HCT116 (cell line): ENCODE results near the gene DCUN1D2. TPM values are rescaled to one million over a fixed set of nuclear protein-coding genes. Genes with fewer than 3 reads are reported as not detected.

Experiments used
- ATAC-seq: fragments of 200-7000 bp; cut with Tn5 transposase; 2 replicates; pipeline ENCODE4 v1.9.1; 2020; ENCODE audit warnings: mild to moderate bottlenecking, moderate library complexity
- BruUV-seq: library from RNA; stranded (reverse); fragments of 400-500 nt; replicated peaks from 2 replicates; lab custom pipeline; 2021; lab: Mats Ljungman, UMichigan
- CTCF ChIA-PET: fragments of 300-600 bp; sonication (Branson Sonifier 250); formaldehyde crosslinking; loops from one replicate; lab custom pipeline; 2021; ENCODE audit warnings: antibody characterized with exemption; lab: Charles Lee
- POLR2A ChIA-PET: fragments of 300-600, 350-600 bp; sonication (Branson Sonifier 250); formaldehyde crosslinking; loops from one replicate; lab custom pipeline; 2021; ENCODE audit warnings: antibody characterized with exemption; lab: Charles Lee
- RAD21 ChIA-PET, 2 experiments: fragments of 300-600 bp; sonication (Branson Sonifier 250); formaldehyde crosslinking; loops; one replicate each; lab custom pipeline; 2023; ENCODE audit warnings: low total read pairs in 2 of 2; ENCODE audit not compliant: uncharacterized antibody in 2 of 2, unreplicated experiment in 2 of 2, low non-redundant PET in 1 of 2; lab: Charles Lee
- DNase-seq: peaks from one replicate; pipeline ENCODE4 v3.0.0-alpha.2; 2010; ENCODE audit warnings: low read depth, low spot score
- H2AFZ ChIP-seq: fragments of 200-600 bp; shearing (Covaris generic), sonication (generic); 2 replicates; pipeline ENCODE4 v1.6.1; 2017; ENCODE audit warnings: low read depth, mixed run types, mixed read lengths, antibody characterized with exemption, low read length; ENCODE audit not compliant: poor library complexity, severe bottlenecking
- H3K27ac ChIP-seq: 2 replicates; pipeline ENCODE4 v1.5.1; 2012; ENCODE audit warnings: low read depth, low read length
- H3K27me3 ChIP-seq: fragments of 200-600 bp; sonication (generic); 2 replicates; pipeline ENCODE4 v1.6.1; 2016; ENCODE audit warnings: mixed run types, low read length, mixed read lengths; ENCODE audit not compliant: insufficient read depth
- H3K36me3 ChIP-seq, 2 experiments: fragments of 200-500 bp in 1 of 2; fragments of 200-600 bp in 1 of 2; sonication (Bioruptor generic) in 1 of 2; sonication (generic) in 1 of 2; 2 replicates each; pipeline versions ENCODE4 v1.5.1 to v1.6.1; 2014 to 2016; ENCODE audit warnings: low read length in 2 of 2, inconsistent platforms in 1 of 2, mixed read lengths in 1 of 2, mixed run types in 1 of 2; ENCODE audit not compliant: insufficient read depth in 2 of 2, control insufficient read depth in 1 of 2
- H3K4me1 ChIP-seq, 2 experiments: fragments of 200-600 bp in 1 of 2; sonication (generic) in 1 of 2; 2 replicates each; pipeline versions ENCODE4 v1.5.1 to v1.6.1; 2012 to 2017; ENCODE audit warnings: low read length in 2 of 2, inconsistent platforms in 1 of 2, mild to moderate bottlenecking in 1 of 2, mixed read lengths in 1 of 2, mixed run types in 1 of 2, moderate library complexity in 1 of 2; ENCODE audit not compliant: insufficient read depth in 2 of 2, control insufficient read depth in 1 of 2
- H3K4me2 ChIP-seq: fragments of 200-600 bp; sonication (generic); 2 replicates; pipeline ENCODE4 v1.6.1; 2017; ENCODE audit warnings: mixed run types, low read length, mixed read lengths
- H3K4me3 ChIP-seq, 2 experiments: fragments of 200-600 bp in 1 of 2; sonication (generic) in 1 of 2; replicated peaks in 1 of 2; 2 replicates each; pipeline ENCODE4 v1.5.1; 2011 to 2016; ENCODE audit warnings: low read length in 2 of 2, control low read depth in 1 of 2, low read depth in 1 of 2, mild to moderate bottlenecking in 1 of 2, mixed read lengths in 1 of 2, mixed run types in 1 of 2
- H3K79me2 ChIP-seq: fragments of 200-600 bp; sonication (generic); 2 replicates; pipeline ENCODE4 v1.6.1; 2017; ENCODE audit warnings: mild to moderate bottlenecking, mixed run types, low read length, moderate library complexity, mixed read lengths; ENCODE audit not compliant: insufficient read depth
- H3K9ac ChIP-seq: fragments of 200-600 bp; sonication (generic); 2 replicates; pipeline ENCODE4 v1.6.1; 2016; ENCODE audit warnings: low read length, mixed read lengths
- H3K9me2 ChIP-seq: fragments of 200-600 bp; sonication (generic), shearing (Covaris generic); 2 replicates; pipeline ENCODE4 v1.6.1; 2017; ENCODE audit warnings: mixed run types, mild to moderate bottlenecking, moderate library complexity; ENCODE audit not compliant: insufficient read depth
- H3K9me3 ChIP-seq, 2 experiments: fragments of 200-500 bp in 1 of 2; fragments of 200-600 bp in 1 of 2; sonication (Bioruptor generic) in 1 of 2; sonication (generic) in 1 of 2; 2 replicates each; pipeline ENCODE4 v1.6.1; 2014 to 2017; ENCODE audit warnings: low read length in 2 of 2, mixed read lengths in 2 of 2, inconsistent platforms in 1 of 2, low read depth in 1 of 2, mild to moderate bottlenecking in 1 of 2, mixed run types in 1 of 2, moderate library complexity in 1 of 2; ENCODE audit not compliant: control insufficient read depth in 1 of 2, insufficient read depth in 1 of 2
- H4K20me1 ChIP-seq: fragments of 200-600 bp; sonication (generic), shearing (Covaris generic); 2 replicates; pipeline ENCODE4 v1.6.1; 2017; ENCODE audit warnings: mixed run types, mild to moderate bottlenecking, moderate library complexity; ENCODE audit not compliant: insufficient read depth
- CBX3 ChIP-seq: IDR thresholded peaks from 2 replicates; pipeline ENCODE4 v1.6.1; 2012; ENCODE audit warnings: low read depth
- CEBPB ChIP-seq: IDR thresholded peaks from 2 replicates; pipeline ENCODE4 v1.6.1; 2012; ENCODE audit warnings: low read depth
- EGR1 ChIP-seq: IDR thresholded peaks from 2 replicates; pipeline ENCODE4 v1.6.1; 2012; ENCODE audit warnings: low read depth
- ELF1 ChIP-seq: IDR thresholded peaks from 2 replicates; pipeline ENCODE4 v1.6.1; 2012; ENCODE audit warnings: low read depth, borderline replicate concordance
- EZH2 ChIP-seq: fragments of 200-600 bp; sonication (generic); IDR thresholded peaks from 2 replicates; pipeline ENCODE4 v1.6.1; 2017; ENCODE audit warnings: antibody characterized with exemption, mixed run types
- JUND ChIP-seq: IDR thresholded peaks from 2 replicates; pipeline ENCODE4 v1.6.1; 2012
- POLR2AphosphoS5 ChIP-seq: IDR thresholded peaks from 2 replicates; pipeline ENCODE4 v1.6.1; 2011; ENCODE audit warnings: mild to moderate bottlenecking, low read depth, low read length, moderate library complexity
- SIN3A ChIP-seq: IDR thresholded peaks from 2 replicates; pipeline ENCODE4 v1.6.1; 2012; ENCODE audit warnings: low read depth
- TCF7L2 ChIP-seq: IDR thresholded peaks from 2 replicates; pipeline ENCODE4 v1.7.0; 2011; ENCODE audit warnings: borderline replicate concordance, inconsistent platforms; ENCODE audit not compliant: insufficient read depth, insufficient read length; ENCODE audit errors: extremely low read depth
- YY1 ChIP-seq: IDR thresholded peaks from 2 replicates; pipeline ENCODE4 v1.6.1; 2011; ENCODE audit warnings: low read length, low read depth, moderate library complexity, mild to moderate bottlenecking; ENCODE audit not compliant: insufficient replicate concordance; ENCODE audit errors: extremely low read depth
- ZBTB33 ChIP-seq: IDR thresholded peaks from 2 replicates; pipeline ENCODE4 v1.6.1; 2011; ENCODE audit warnings: mild to moderate bottlenecking, low read length, moderate library complexity; ENCODE audit not compliant: insufficient replicate concordance; ENCODE audit errors: extremely low read depth
- intact Hi-C: fragments of 100-400 bp; cut with micrococcal nuclease; formaldehyde crosslinking; loops from 2 replicates; pipeline ENCODE4 v1.10.0; 2022
- total RNA-seq: library from RNA; stranded (reverse); gene quantifications from one replicate; pipeline ENCODE4 v1.2.1, GENCODE V29; 2021; ENCODE audit not compliant: unreplicated experiment
- TF ChIP-seq, protein P1 (sequence below): IDR thresholded peaks from 2 replicates; pipeline ENCODE4 v1.6.1; 2012
- TF ChIP-seq, protein P2 (sequence below): IDR thresholded peaks from 2 replicates; pipeline ENCODE4 v1.6.1; 2012; ENCODE audit warnings: low read depth

DCUN1D2 gene
- total RNA-seq, 1 experiment from 2014 or later, result 25.4 TPM

- Histone ChIP-seq H3K4me2 (no peak overlapping the region), H4K20me1 (no peaks in the 10 kb centered on the region), H3K27me3 (no peaks in the 10 kb centered on the region), H3K4me3 (no peak overlapping the region), H3K36me3 (no peaks in the 10 kb centered on the region), H2AFZ (no peak overlapping the region), H3K9ac (no peak overlapping the region), H3K79me2 (no peaks in the 10 kb centered on the region), H3K27ac (no peak overlapping the region), H3K9me3 (no peaks in the 10 kb centered on the region), H3K9me2 (no peaks in the 10 kb centered on the region), H3K4me1 (no peaks in the 10 kb centered on the region)
- CTCF ChIA-PET, result no interaction called here
- ATAC-seq, result no peak
- RAD21 ChIA-PET, result no interaction called here
- no peak for TF ChIP-seq CBX3
- no peak for TF ChIP-seq TCF7L2
- no peak for TF ChIP-seq EZH2
- no peak for TF ChIP-seq POLR2AphosphoS5
- no peak for TF ChIP-seq YY1
- TF ChIP-seq ZBTB33, result no peak
- no peak for TF ChIP-seq ELF1
- TF ChIP-seq CEBPB, result no peak
- TF ChIP-seq, protein P1, sequence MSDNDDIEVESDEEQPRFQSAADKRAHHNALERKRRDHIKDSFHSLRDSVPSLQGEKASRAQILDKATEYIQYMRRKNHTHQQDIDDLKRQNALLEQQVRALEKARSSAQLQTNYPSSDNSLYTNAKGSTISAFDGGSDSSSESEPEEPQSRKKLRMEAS, result no peak
- TF ChIP-seq EGR1, result no peak
- TF ChIP-seq JUND, result no peak
- no peak for TF ChIP-seq SIN3A
- TF ChIP-seq, protein P2, sequence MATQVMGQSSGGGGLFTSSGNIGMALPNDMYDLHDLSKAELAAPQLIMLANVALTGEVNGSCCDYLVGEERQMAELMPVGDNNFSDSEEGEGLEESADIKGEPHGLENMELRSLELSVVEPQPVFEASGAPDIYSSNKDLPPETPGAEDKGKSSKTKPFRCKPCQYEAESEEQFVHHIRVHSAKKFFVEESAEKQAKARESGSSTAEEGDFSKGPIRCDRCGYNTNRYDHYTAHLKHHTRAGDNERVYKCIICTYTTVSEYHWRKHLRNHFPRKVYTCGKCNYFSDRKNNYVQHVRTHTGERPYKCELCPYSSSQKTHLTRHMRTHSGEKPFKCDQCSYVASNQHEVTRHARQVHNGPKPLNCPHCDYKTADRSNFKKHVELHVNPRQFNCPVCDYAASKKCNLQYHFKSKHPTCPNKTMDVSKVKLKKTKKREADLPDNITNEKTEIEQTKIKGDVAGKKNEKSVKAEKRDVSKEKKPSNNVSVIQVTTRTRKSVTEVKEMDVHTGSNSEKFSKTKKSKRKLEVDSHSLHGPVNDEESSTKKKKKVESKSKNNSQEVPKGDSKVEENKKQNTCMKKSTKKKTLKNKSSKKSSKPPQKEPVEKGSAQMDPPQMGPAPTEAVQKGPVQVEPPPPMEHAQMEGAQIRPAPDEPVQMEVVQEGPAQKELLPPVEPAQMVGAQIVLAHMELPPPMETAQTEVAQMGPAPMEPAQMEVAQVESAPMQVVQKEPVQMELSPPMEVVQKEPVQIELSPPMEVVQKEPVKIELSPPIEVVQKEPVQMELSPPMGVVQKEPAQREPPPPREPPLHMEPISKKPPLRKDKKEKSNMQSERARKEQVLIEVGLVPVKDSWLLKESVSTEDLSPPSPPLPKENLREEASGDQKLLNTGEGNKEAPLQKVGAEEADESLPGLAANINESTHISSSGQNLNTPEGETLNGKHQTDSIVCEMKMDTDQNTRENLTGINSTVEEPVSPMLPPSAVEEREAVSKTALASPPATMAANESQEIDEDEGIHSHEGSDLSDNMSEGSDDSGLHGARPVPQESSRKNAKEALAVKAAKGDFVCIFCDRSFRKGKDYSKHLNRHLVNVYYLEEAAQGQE, result no peak
- intact Hi-C loops, result no loop called here
- POLR2A ChIA-PET, result no interaction called here
- DNase-seq, result no peak
- BruUV-seq, result no TSS peak
Measured at GRCh38 chr13:113425941-113426590, 64.4 kb downstream of the DCUN1D2 start.
